ENCODE data around the gene NMT1. TPM values are rescaled to one million over a fixed set of nuclear protein-coding genes. Genes with fewer than 3 reads are reported as not detected.

Gene NMT1
- total RNA-seq, 1 donor from 2014 or later: 125 TPM

DNA sequence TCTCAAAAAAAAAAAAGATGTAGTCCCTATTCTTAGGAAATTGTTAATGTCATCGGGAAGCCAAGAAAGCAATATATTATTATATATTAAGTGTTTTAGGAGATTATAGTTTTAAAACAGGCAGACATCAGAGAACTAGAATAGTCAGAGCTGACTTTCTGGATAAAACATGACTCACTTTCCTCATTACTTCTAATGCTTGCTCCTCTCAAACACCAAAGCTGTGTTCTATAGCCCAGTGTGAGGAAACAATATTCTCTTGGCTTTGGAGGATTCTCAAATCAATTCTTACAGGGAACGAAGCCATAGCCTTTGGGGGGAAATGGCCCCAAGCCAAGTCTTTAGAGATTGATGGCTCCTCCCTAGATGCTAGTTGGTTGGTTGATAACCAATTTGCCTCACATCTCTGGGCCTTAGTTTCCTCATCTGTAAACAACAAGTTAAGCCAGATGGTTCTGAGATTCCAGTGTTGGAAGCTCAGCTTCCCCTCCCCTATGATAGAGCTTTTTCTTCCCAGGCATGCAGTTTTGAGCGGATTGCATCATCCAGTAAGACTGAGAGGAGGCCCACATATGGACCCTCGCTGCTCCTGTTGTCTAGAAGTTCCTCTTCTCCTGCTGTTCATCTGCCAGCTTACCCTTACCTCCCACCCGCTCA, 12.4 kb downstream of the NMT1 start:
- intact Hi-C loops (cut with micrococcal nuclease): no loop called here

DNA sequence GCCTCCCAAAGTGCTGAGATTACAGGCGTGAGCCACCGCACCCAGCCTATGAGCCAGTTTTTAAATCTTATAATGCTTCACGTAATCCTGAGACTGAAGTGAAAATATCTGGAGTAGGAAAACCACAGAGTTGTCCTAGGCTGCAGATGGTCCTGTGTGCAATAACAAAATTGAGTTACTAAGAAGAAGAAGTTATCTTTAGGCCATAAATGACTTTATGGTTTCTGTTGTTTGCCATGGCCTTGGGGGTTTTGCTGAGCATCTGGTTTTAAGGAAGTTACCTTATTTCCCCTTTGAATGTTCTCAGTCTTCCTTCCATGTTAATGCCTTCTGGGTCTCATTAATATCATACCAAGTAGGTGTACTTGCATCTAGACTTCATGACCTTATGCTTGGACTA, 16.5 kb downstream of the NMT1 start:
- intact Hi-C loops (cut with micrococcal nuclease): no loop called here

DNA sequence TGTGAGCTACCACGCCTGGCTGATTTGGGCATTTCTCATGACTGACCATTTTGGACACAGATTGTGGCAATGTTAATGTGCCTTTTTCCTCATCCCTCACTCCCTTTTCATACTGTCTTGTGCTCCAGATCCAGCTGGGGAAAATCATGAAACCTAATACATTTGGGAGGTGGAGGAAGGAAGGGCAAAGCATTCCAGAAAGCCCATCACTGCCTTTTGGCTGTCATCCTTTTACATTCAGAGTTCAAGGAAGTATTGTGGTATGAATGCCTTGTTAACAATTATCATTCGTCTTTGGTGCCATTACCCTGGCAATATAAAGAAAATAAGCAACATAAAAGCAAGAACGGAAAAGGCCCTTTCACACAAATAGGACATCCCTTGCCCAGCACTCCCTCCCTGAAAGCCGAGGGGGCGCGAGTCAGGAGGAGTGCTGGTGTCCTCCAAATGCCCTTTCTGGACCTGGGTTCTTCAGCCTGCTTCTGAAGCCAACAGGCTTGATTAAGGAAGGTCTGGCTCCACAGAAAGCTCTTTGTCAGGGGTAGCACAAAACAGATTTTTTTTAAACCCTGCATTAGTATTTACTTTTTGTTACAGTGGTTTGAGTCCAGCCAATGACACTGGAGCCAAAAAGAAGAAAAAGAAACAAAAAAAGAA, 20.1 kb downstream of the NMT1 start:
- intact Hi-C loops (cut with micrococcal nuclease): no loop called here

DNA sequence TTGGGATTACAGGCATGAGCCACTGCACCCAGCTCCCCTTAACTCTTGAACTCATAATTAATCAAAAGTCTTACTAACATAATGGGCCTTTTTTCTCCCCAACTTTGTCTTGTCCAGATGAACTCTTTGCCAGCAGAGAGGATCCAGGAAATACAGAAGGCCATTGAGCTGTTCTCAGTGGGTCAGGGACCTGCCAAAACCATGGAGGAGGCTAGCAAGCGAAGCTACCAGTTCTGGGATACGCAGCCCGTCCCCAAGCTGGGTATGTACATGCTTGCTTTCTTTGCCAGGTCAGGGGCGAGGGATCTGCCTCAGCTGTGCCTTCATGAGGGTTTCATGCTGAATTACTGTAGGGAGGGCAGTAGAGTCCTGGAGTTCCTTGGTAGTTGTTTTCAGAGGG, 25.3 kb downstream of the NMT1 start:
- intact Hi-C loops (cut with micrococcal nuclease): no loop called here

DNA sequence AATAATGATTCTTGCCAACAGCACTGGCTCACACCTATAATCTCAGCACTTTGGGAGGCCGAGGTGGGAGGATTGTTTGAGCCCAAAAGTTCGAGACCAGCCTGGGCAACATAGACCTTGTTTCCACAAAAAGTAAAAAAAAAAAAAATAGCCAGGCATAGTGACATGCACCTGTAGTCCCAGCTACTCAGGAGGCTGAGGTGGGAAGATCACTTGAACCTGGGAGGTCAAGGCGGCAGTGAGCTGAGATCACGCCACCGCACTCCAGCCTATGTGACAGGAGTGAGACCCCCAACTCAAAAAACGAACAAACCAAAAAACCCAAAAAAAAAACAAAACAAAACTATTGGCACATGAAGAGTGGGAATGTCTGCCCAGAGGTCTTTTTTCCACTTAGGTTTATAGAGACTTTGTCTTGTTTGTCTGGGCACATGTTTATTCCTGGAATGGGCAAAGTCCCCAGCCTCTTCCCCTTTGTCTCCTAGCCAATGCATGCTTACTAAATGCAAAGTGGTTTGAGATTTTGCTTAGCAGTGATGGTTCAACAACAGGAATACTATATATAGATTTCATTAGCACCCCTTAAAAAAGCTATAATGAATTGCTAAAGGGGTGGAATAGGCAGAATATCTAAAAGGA, 25.9 kb downstream of the NMT1 start:
- intact Hi-C loops (cut with micrococcal nuclease): no loop called here

DNA sequence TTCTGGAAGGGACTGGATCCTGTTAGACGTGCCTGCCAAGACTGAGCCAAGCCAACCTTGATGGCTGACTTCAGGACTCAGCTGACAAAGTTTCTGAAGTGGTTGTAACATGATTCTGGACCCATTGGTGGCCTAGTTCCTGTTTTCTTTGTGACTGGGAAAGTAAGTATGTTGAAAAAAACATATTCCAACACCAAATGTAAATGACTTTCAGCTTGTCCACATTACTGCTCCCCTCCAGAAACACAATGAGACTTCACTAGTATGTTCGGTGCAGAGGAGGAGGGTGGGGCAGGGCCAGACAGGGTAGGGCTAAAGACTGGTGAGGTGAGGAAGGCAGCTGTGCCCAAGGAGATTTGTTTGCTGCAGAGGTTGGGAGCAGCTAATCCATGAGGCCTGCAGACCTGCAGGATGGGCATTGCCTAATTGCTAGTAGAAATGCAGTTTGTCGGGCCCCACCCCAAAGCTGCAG, 26.4 kb downstream of the NMT1 start:
- intact Hi-C loops (cut with micrococcal nuclease): no loop called here

DNA sequence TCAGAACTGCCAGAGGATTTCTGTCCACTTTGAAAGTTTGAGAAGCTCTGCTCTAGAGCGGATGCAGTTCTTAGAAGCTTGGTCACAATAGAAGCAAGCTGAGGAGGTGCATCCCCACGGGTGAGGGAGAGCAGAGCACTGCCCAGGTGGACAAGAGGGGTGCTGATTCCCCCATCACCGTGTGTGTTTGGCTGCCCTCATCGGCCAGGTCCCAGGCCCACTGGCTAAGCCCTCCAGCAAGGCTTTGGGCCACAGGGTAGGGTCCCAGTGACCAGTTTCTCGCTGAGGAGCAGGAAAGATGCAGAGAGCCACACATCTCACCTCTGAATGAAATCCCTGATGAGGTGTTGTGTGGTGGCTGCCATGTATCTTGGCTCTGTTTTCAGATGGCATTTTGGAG, 26.9 kb downstream of the NMT1 start:
- intact Hi-C loops (cut with micrococcal nuclease): no loop called here

DNA sequence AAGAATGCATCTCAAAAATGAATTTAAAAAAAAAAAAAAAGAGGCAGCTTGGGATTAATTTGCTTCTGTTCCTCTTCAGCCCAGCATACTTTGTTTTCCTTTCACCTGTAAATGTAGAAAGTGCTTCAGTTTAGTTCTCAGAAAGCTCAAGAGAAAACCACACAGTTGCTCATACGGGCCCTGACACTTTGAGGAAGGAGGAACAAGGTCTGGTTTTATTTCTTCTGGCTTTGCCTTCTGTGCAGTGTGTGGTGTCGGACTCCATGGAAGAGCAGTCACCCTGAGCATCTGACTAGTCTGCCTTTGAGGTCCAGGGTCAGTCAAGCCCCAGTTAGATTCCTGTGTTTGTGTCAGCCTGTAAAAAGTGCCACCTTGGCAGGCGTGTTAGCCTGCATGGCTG, 27.6 kb downstream of the NMT1 start:
- intact Hi-C loops (cut with micrococcal nuclease): no loop called here

DNA sequence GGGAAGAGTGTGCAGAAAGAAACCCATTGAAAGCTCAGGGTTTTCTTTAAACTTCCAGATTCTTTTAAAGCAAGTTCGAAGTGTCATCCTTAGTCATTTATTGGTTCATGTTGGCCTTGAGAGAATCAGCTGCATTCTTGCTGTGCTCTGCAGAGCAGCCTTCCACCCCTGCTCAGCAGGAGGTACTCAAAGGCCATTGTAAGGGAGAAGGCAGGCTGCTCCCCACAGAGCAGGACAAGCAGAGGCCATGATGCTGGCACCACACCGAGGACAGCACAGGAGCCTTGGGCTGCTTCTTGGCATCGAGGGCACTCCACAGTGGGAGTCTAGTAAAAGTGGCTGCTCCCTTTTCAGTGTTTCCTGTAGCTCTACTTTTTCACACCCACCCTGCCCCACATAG, 29.6 kb downstream of the NMT1 start:
- intact Hi-C loops (cut with micrococcal nuclease): no loop called here

DNA sequence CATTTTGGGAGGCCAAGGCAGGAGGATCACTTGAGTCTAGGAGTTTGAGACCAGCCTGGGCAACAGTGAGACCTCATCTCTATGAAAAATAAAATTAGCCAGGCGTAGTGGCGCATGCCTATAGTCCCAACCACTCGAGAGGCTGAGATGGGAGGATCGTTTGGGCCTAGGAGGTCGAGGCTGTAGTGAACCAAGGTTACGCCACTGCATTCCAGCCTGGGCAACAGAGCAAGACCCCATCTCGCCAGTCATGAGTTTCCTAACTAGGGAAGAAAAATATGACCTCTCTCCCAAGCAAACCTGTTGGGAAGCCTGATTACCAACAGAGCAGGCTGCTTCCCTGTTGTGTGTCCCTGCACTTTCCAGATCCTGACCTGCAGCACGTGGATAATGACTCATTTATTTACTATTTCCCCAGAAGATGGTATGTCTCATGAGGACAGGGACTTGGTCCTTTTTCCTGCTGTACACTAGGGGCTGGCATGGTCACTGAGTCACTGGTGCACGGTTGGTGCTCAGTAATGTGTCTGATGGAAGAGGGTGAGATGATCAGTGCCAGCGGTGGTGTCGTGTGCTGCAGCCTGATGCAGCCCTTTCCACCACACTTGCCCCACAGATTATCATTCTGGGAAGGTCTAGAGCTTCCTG, 30.8 kb downstream of the NMT1 start:
- intact Hi-C loops (cut with micrococcal nuclease): no loop called here

DNA sequence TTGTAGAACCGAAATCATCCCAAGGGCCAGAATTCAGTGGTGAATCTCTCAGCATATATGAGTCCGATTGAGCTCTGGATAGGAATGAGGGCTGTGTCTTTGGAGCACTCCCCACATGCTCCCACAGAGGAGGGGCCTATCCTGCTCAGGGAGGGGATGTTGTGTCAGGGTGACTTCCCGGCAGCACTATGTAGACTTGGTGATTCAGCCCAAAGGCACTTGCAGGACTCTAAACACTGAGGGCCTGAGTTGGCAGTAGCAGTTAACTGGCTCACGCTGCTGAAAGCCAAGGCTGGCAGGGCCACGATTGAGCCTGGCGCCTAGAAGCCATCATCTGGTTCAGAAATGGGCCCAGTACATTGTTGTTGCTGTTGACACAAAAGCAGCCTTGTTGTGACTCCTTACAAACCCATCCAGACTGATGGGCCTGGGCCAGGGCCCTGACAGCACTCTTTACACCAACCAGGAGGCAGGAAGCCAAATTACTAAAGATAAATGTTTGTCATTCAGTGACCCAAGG, 31.9 kb downstream of the NMT1 start:
- intact Hi-C loops (cut with micrococcal nuclease): no loop called here

DNA sequence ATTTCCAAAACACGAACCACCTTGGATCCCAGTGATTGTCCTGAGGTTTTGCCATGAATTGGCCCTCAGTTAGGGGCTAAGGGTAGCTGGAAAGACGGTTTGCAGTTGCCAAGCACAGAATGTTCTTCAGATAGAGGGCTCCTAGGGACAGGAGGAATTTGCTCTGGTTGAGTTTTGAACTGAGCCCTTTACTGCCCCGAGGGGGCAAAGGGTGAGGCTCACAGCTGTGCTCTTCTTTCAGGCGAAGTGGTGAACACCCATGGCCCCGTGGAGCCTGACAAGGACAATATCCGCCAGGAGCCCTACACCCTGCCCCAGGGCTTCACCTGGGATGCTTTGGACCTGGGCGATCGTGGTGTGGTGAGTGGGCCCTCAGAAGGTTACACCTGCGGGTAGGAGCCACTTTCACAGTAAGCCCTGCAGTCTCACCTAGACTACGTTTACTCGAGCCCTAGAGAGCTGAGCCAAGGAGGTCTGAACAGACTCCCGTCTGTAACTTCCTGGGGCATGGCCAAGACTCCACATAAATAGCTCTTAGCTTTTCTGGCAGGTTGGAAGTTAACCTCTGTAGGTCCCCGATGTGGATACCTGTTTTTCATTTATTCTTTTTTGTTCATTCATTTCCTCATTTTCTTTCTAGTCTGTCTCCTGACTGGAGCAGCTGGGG, 32.5 kb downstream of the NMT1 start:
- intact Hi-C loops (cut with micrococcal nuclease): no loop called here

DNA sequence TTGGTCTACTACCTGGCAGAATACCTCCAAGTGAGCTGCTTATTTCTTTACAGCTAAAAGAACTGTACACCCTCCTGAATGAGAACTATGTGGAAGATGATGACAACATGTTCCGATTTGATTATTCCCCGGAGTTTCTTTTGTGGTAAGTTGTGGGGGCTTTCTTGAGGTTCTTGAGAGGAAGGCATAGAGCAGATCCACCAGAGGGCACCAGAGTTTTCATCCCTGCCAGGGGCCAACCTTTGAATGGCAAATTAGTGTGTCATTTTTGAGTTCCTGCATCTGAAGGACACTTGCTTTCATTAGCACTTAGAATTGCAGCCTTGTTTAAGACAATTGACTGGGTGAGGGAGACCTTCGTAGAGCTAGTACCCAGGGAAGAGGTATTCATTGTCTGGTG, 35.0 kb downstream of the NMT1 start:
- intact Hi-C loops (cut with micrococcal nuclease): no loop called here

DNA sequence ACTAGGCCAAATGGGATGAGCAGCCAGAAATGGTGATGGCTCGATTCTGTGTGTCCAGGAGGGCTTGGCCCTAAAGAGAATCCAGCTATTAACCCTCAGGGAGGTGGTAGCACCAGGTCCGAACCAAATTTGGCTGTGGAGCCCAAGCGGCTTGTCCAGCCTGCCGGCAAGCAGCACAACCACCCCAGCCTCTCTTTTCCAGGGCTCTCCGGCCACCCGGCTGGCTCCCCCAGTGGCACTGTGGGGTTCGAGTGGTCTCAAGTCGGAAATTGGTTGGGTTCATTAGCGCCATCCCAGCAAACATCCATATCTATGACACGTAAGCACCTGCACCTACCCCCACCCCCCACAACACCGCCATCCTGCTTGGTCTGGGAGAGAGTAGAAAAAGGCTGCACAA, 35.8 kb downstream of the NMT1 start:
- intact Hi-C loops (cut with micrococcal nuclease): no loop called here

DNA sequence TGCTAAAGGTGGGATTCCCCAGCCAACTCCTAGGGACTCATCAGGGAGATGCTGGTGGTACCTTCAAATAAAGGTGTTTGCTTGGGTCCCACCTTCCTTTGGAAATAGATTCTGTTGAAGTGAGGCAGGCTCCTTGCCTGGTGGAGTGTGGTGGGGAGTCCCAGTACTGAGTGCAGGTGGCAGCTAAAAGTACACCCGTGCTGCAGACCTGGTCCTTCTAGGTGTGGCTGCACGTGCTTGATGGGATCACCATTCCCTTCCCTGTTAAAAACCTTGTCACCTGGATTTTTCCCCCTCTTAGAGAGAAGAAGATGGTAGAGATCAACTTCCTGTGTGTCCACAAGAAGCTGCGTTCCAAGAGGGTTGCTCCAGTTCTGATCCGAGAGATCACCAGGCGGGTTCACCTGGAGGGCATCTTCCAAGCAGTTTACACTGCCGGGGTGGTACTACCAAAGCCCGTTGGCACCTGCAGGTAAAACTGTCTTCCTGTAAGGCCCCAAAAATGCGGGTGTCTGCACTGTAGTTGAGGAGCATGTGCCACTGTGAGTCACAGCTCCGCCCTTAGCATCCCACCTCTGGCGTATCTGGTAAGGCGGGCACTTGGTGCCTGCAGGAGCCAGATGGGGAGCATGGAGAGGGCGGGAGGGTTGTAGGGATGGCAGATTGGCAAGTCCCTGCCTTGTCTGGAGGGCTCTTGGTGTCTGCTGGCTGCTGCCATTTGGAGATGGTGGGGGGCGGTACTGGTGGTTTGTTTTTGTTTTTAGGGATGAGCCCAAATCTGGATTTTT, 37.2 kb downstream of the NMT1 start:
- intact Hi-C loops (cut with micrococcal nuclease): loop anchor here (2.0 kb wide), 1 partner anchor 77 kb away; no protein-coding TSS in a partner anchor

DNA sequence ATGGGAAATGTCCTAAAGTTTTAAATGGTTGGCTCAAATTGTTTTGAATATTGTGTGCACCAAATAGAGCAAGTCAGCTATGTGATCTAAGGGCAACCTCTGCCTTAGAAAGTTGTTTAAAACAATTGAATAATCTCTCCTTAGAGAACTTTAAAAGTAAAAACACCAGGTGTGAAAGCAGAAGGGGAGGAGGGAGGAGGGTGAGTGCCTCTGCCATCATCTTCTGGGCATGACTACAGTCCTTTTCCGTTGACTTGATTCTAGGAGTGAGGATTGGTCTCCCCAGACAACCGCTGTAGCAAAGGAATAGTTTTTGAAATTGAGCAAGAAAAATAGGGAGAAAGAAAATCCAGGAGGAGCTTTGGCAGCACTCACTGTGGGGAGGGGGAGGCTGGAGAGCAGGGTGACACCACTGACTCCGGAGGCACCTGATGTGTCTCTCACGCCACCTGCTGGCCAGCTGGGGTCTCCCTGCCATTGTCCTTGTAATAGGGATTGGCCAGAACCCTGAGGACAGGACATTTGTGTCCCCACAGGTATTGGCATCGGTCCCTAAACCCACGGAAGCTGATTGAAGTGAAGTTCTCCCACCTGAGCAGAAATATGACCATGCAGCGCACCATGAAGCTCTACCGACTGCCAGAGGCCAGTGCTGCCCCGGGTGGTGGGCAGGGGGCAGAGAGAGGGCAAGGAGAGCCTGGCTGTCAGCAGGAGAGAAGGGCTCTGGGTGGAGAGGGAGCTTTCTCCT, 37.9 kb downstream of the NMT1 start:
- intact Hi-C loops (cut with micrococcal nuclease): loop anchor here (2.0 kb wide), 1 partner anchor 78 kb away; no protein-coding TSS in a partner anchor

DNA sequence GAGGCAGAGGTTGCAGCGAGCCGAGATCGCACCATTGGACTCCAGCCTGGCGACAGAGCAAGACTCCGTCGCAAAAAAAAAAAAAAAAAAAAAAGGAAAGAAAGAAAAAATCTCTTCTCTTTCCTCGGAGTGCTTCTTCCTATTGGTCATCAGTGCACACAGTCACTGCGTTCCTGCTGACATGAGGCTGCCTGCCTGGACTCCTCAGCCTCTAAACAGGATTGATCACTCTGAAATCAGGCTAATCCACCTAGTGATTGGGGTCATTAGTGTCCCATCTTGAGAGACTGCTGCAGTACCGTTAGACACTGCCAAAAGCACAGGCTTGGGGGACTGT, 40.4 kb downstream of the NMT1 start:
- intact Hi-C loops (cut with micrococcal nuclease): no loop called here

DNA sequence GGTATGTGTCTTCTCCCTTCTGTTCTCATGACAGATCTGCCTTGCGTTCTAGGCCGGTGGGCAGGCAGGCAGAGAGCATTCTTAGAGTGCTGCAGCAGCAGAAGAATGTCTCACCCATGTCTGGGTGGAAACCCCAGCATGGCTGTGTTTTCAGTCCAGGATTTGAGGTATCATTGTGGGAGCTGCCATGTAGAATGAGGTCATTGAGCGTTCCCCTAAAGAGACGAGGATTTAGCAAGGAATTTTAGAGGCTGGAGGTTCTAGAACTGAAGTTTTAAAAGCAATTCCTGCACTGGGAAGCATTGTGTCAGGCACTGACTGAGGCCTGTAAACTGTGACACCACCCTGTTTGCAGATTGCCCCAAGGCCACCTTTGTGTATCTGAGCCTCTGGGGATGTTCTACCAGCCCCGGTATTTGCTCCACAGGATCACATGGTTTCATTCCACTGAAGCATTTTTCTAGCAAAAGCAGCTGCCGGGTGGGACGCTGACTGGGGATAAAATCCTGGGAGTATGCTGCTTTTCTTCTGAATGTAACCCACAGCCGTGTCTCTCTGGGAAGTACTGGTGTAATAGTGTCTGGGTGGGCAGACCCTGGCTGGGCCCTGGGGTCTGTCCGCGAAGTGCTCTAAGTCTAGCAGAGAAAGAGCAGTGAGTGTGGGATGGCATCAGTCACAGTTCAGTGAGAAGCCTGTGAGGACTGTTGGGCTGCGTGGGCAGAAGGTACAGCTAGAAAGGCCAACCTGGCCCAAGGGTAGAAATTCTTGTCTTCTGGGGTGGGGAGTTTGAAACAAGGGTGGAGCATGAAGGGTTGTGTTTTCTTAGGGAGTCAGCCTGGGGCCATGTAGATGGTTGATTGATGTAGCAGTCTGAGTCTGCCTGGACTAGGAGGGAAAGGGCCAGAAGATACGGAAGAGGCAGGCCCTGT, 41.0 kb downstream of the NMT1 start:
- intact Hi-C loops (cut with micrococcal nuclease): no loop called here

DNA sequence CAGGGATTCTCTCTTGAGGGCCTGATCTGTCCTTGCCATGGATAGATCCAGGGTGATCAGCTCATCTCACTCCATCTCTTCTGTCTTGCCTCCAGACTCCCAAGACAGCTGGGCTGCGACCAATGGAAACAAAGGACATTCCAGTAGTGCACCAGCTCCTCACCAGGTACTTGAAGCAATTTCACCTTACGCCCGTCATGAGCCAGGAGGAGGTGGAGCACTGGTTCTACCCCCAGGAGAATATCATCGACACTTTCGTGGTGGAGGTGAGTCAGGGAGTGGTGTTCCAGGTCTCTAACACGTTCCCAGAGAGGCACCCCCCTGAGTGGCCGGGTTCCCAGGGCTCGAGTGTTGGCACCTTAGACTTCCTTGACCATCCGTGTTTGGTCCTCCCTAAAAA, 41.7 kb downstream of the NMT1 start:
- intact Hi-C loops (cut with micrococcal nuclease): no loop called here

All from T-helper 2 cell treated with Interferon-gamma antibody and Interleukin-4, amounts not matched to agents 100 ng/mL and 5 ng/mL, for 36 hours (primary cell).